Common myeloid progenitor, CD34-positive (primary cell): ENCODE results near the gene STK4.

Source experiments
- CTCF ChIA-PET: fragments of 350-600 bp; sonication (Branson Sonifier 250); formaldehyde crosslinking; loops from one replicate; lab custom pipeline; 2021; ENCODE audit warnings: antibody characterized with exemption; lab: Charles Lee
- POLR2A ChIA-PET: fragments of 350-600 bp; sonication (Branson Sonifier 250); formaldehyde crosslinking; loops from one replicate; lab custom pipeline; 2021; ENCODE audit warnings: antibody characterized with exemption; lab: Charles Lee
- DNase-seq, 3 donors: peaks; one replicate each; pipeline versions ENCODE4 v3.0.0 to v3.0.0-alpha.2; 2013
- H3K27ac ChIP-seq, 2 experiments: 1 replicate in 1 of 2; 2 replicates in 1 of 2; pipeline ENCODE4 v1.7.0; 2013; ENCODE audit warnings: inconsistent platforms in 2 of 2, low read length in 2 of 2, mild to moderate bottlenecking in 2 of 2, low read depth in 1 of 2, moderate library complexity in 1 of 2; ENCODE audit not compliant: severe bottlenecking in 2 of 2, insufficient read depth in 1 of 2, poor library complexity in 1 of 2
- H3K27me3 ChIP-seq, 5 experiments: replicated peaks in 2 of 5; 1 replicate in 3 of 5; 2 replicates in 2 of 5; pipeline versions ENCODE4 v1.6.1 to v1.7.0; 2013; ENCODE audit warnings: low read length in 4 of 5, mild to moderate bottlenecking in 2 of 5, moderate library complexity in 2 of 5, inconsistent platforms in 1 of 5; ENCODE audit not compliant: insufficient read depth in 5 of 5, control insufficient read depth in 4 of 5
- H3K36me3 ChIP-seq, 4 experiments: 1 replicate in 2 of 4; 2 replicates in 2 of 4; pipeline versions ENCODE4 v1.6.1 to v1.7.0; 2013; ENCODE audit warnings: low read length in 3 of 4, control low read depth in 1 of 4, mild to moderate bottlenecking in 1 of 4; ENCODE audit not compliant: control insufficient read depth in 4 of 4, insufficient read depth in 4 of 4
- H3K4me1 ChIP-seq, 4 experiments: 1 replicate in 3 of 4; 2 replicates in 1 of 4; pipeline versions ENCODE4 v1.6.1 to v1.7.1; 2013; ENCODE audit warnings: low read length in 3 of 4, mild to moderate bottlenecking in 3 of 4, control low read depth in 1 of 4, inconsistent platforms in 1 of 4, moderate library complexity in 1 of 4; ENCODE audit not compliant: control insufficient read depth in 4 of 4, insufficient read depth in 4 of 4; ENCODE audit errors: control extremely low read depth in 1 of 4
- H3K4me3 ChIP-seq, 7 experiments: 1 replicate in 4 of 7; 2 replicates in 3 of 7; pipeline versions ENCODE4 v1.5.1 to v1.7.0; 2013; ENCODE audit warnings: mild to moderate bottlenecking in 7 of 7, low read length in 6 of 7, moderate library complexity in 6 of 7, inconsistent platforms in 2 of 7, low read depth in 2 of 7, control low read depth in 1 of 7; ENCODE audit not compliant: insufficient read depth in 4 of 7, control insufficient read depth in 1 of 7; ENCODE audit errors: extremely low read depth in 1 of 7
- H3K9me3 ChIP-seq, 5 experiments: 1 replicate in 4 of 5; 2 replicates in 1 of 5; pipeline versions ENCODE4 v1.6.1 to v1.7.1; 2013; ENCODE audit warnings: low read length in 4 of 5, mild to moderate bottlenecking in 2 of 5, inconsistent platforms in 1 of 5, low read depth in 1 of 5, moderate library complexity in 1 of 5; ENCODE audit not compliant: control insufficient read depth in 4 of 5, insufficient read depth in 2 of 5; ENCODE audit errors: control extremely low read depth in 1 of 5
- WGBS: methylation state at CpG from one replicate; pipeline ENCODE4 v1.1.5; 2013; ENCODE audit not compliant: insufficient coverage; 5-methylcytosine and 5-hydroxymethylcytosine counted together

Gene STK4

GRCh38 chr20:44990957-44991356 lies 24.6 kb downstream of the STK4 start:
- ChIA-PET CTCF (interaction anchor here (1.0 kb wide), 1 partner anchor 34 kb away, joined by 3 read pairs; no protein-coding TSS in a partner anchor), POLR2A (interaction anchor here (1.3 kb wide), 1 partner anchor 12 kb away, joined by 5 read pairs; no protein-coding TSS in a partner anchor)
- peaks cover 8 to 26% (median 20%) of the 10 kb centered on the region in 4 experiments for H3K36me3 ChIP-seq
- peak overlapping the region in 6 of 7 experiments; percentile 36 to 73 (median 50) for H3K4me3 ChIP-seq
- H3K9me3 ChIP-seq, result no peaks in the 10 kb centered on the region
- no peaks in the 10 kb centered on the region for H3K27me3 ChIP-seq
- peaks cover 20 to 60% (median 39%) of the 10 kb centered on the region in 4 experiments for H3K4me1 ChIP-seq
- peak overlapping the region; percentile 52 to 83 for H3K27ac ChIP-seq
- peak in 1 of 3 donors; percentile 22 for DNase-seq

GRCh38 chr20:44993343-44993742 lies 27.0 kb downstream of the STK4 start:
- Histone ChIP-seq H3K4me1 (peaks cover 20 to 58% (median 40%) of the 10 kb centered on the region in 4 experiments), H3K36me3 (peaks cover 15 to 38% (median 25%) of the 10 kb centered on the region in 4 experiments), H3K9me3 (no peaks in the 10 kb centered on the region), H3K27ac (peak overlapping the region in 1 of 2 experiments; percentile 62), H3K27me3 (no peaks in the 10 kb centered on the region), H3K4me3 (peak overlapping the region in 4 of 7 experiments; percentile 14 to 40 (median 22))
- POLR2A ChIA-PET, result interaction anchor here (0.6 kb wide), 1 partner anchor 11 kb away, joined by 3 read pairs; no protein-coding TSS in a partner anchor
- peak; percentile 43 to 89 (median 73) for DNase-seq
- 3% methylated on average over 3 of the region's 3 CpGs for WGBS
- CTCF ChIA-PET, result interaction anchor here (0.8 to 2.5 kb wide), 8 partner anchors 8 to 40 kb away, joined by 3 to 9 read pairs (median 4); no protein-coding TSS in a partner anchor

DNA sequence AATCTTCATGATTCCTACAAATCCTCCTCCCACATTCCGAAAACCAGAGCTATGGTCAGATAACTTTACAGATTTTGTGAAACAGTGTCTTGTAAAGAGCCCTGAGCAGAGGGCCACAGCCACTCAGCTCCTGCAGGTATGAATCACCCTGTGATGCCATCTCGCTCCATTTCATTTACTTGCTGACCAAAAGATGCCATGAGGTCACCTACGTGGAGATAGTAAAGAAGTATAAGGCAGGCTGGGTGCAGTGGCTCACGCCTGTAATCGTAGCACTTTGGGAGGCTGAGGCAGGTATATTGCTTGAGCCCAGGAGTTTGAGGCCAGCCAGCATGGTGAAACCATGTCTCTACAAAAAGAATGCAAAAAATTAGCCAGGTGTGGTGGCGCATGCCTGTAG lies 30.9 kb downstream of the STK4 start:
- POLR2A ChIA-PET, result no interaction called here
- CTCF ChIA-PET, result interaction anchor here (0.8 to 1.5 kb wide), 4 partner anchors 12 to 98 kb away, joined by 3 to 5 read pairs (median 4); no protein-coding TSS in a partner anchor
- WGBS, result 98% methylated on average over 6 of the region's 6 CpGs

DNA sequence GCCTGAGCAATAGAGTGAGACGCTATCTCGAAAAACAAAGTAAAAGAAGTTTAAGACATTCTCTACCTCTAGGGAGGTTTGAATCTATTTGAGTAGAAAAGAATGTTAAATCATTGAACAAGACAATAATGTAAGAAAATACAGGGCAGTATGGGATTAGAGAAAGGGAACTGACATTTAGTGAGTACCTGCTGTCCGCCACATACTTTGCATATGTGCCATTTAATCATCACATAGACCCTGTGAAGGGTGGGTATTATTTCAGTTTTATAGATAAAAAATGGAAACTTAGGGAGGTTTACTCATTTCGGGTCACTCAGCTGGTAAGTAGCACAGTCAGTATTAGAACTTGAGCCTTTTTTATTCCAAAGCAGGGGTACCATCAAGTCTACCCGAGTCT lies 31.4 kb downstream of the STK4 start:
- 94% methylated on average over 2 of the region's 5 CpGs for WGBS
- no peak for DNase-seq
- H3K36me3 ChIP-seq, result peaks cover 28 to 71% (median 42%) of the 10 kb centered on the region in 4 experiments
- no peaks in the 10 kb centered on the region for H3K27me3 ChIP-seq
- peaks cover 6 to 28% (median 17%) of the 10 kb centered on the region in 4 experiments for H3K4me1 ChIP-seq
- H3K27ac ChIP-seq, result no peak overlapping the region
- H3K9me3 ChIP-seq, result no peaks in the 10 kb centered on the region
- CTCF ChIA-PET, result interaction anchor here (1.3 to 1.6 kb wide), 2 partner anchors 13 to 21 kb away, joined by 4 to 5 read pairs; no protein-coding TSS in a partner anchor
- no peak overlapping the region for H3K4me3 ChIP-seq
- POLR2A ChIA-PET, result no interaction called here

More for the DNA sequence above, 30.9 kb downstream of the STK4 start:
- Histone ChIP-seq H3K36me3 (peaks cover 28 to 67% (median 42%) of the 10 kb centered on the region in 4 experiments), H3K4me3 (no peak overlapping the region), H3K9me3 (no peaks in the 10 kb centered on the region), H3K4me1 (peaks cover 9 to 33% (median 21%) of the 10 kb centered on the region in 4 experiments), H3K27ac (no peak overlapping the region), H3K27me3 (no peaks in the 10 kb centered on the region)
- DNase-seq, result no peak

DNA sequence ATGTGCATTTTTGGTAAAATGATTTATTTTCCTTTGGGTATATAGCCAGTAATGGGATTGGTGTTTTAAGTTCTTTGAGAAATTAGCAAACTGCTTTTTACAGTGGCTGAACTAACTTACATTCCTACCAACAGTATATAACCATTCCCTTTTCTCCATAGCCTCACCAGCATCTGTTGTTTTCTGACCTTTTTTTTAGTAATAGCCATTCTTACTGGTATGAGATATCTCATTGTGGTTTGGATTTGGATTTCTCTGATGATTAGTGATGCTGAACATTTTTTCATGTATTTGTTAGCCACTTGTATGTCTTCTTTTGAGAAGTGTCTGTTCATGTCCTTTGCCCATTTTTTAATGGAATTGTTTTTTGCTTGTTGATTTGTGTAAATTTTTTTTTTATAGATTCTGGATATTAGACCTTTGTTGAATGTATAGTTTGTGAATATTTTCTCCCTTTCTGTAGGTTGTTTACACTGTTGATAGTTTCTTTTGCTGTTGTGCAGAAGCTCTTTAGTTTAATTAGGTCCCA lies 42.3 kb downstream of the STK4 start:
- Histone ChIP-seq H3K4me1 (no peaks in the 10 kb centered on the region), H3K36me3 (peaks cover 18 to 50% (median 23%) of the 10 kb centered on the region in 4 experiments), H3K27me3 (no peaks in the 10 kb centered on the region), H3K4me3 (no peak overlapping the region), H3K9me3 (peaks cover 0 to 2% (median 0%) of the 10 kb centered on the region in 5 experiments), H3K27ac (no peak overlapping the region)
- ChIA-PET CTCF (no interaction called here), POLR2A (no interaction called here)
- no peak for DNase-seq

DNA sequence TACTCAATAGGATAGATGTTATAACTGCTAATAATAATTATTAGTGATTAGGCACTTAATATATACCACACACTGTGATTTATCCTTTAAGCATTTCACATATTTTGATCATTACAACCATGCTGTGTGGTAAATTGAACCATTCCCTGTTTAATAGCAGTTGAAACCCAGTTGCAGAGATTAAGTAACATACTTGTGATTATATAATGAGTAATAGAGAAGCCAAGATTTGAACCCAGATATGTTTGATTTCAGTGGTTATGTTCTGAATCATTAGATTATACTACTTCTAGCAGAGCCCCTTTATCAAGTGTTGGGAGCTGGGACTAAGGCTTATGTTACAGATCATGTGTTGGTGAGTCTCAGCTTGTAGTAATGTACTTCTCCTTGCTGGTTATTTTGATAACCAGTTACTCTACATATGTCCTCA lies 44.1 kb downstream of the STK4 start:
- Histone ChIP-seq H3K9me3 (peaks cover 0 to 2% (median 0%) of the 10 kb centered on the region in 5 experiments), H3K36me3 (peaks cover 18 to 49% (median 25%) of the 10 kb centered on the region in 4 experiments), H3K4me1 (no peaks in the 10 kb centered on the region), H3K27me3 (no peaks in the 10 kb centered on the region), H3K27ac (no peak overlapping the region), H3K4me3 (no peak overlapping the region)
- CTCF ChIA-PET, result interaction anchor here (0.7 to 4.6 kb wide), 13 partner anchors 9 to 280 kb away, joined by 3 to 32 read pairs (median 3); partner anchors contain the start of genes TOMM34 and WFDC5
- POLR2A ChIA-PET, result no interaction called here
- no peak for DNase-seq

DNA sequence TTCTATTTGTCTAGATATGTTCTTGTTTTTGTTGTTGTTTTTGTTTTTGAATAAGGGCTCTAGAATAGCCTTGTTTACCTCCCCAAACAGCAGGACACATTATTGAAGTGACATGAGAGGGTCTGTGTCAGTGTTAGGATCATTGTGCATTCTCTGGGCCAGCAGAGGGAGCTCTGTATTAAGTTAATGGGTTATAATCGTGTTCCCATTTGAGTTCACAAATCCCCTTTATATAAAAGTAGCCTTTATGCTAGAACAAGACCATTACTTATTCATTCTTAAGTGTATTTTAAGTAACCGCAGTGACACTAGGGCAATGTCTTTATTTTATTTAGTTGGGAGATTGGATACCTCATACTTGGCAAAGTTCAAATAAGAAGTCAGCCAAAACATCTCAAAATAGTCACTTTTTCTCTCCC lies 44.8 kb downstream of the STK4 start:
- Histone ChIP-seq H3K4me3 (no peak overlapping the region), H3K36me3 (peaks cover 15 to 52% (median 28%) of the 10 kb centered on the region in 4 experiments), H3K9me3 (peaks cover 0 to 2% (median 0%) of the 10 kb centered on the region in 5 experiments), H3K4me1 (no peaks in the 10 kb centered on the region), H3K27ac (no peak overlapping the region), H3K27me3 (no peaks in the 10 kb centered on the region)
- ChIA-PET POLR2A (no interaction called here), CTCF (interaction anchor here (0.7 to 4.6 kb wide), 18 partner anchors 9 to 280 kb away, joined by 3 to 32 read pairs (median 3); partner anchors contain the start of genes TOMM34 and WFDC5)
- no CpG with 5 or more reads among the region's 2 CpGs for WGBS
- DNase-seq, result peak; percentile 51 to 70 (median 68)
